ENCODE measurements around the gene ANKRD13D.

ANKRD13D gene

DNA sequence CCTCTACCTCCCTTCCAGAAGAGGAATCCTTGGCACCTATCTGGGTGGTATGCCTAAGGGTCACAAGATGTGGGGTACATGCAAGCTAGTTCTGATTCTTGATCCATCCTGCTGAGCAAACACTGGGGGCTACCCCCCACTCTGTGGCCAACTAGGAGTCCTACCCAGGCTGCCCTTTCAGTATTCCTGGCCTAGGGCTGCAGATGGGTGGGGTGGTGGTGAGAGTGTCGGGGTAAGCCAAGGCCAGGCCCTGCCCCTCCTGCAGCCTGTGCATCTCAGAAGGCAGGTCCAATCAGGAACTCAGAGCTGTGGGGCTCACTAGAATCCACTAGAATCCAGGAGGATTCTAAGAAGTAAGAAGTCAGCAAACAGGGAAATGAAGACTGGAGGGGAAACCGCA lies 25.1 kb downstream of the ANKRD13D start:
- Histone ChIP-seq H4K20me1 (ENCODE audit: insufficient read depth, low read length) (no peaks in the 10 kb centered on the region), H3K9me3 (ENCODE audit: low read length) (no peaks in the 10 kb centered on the region), H3K9me2 (ENCODE audit: low read depth, low read length) (no peaks in the 10 kb centered on the region), H3K4me2 (ENCODE audit: low read length) (no peak overlapping the region), H3K9ac (ENCODE audit: low read length) (no peak overlapping the region), H2AFZ (ENCODE audit: low read length) (no peak overlapping the region), H3K4me1 (ENCODE audit: insufficient read depth, low read length, severe bottlenecking) (peaks cover 22% of the 10 kb centered on the region), H3K27ac (ENCODE audit: low read depth, low read length, poor library complexity, severe bottlenecking) (no peak overlapping the region), H3K79me2 (ENCODE audit: insufficient read depth, low read length) (no peaks in the 10 kb centered on the region), H3K27me3 (ENCODE audit: insufficient read depth, low read length) (no peaks in the 10 kb centered on the region), H3F3A (ENCODE audit: insufficient read depth, low read length) (no peaks in the 10 kb centered on the region), H3K4me3 (ENCODE audit: low read depth, low read length, poor library complexity, severe bottlenecking) (no peak overlapping the region), H3K36me3 (ENCODE audit: insufficient read depth, low read length) (no peaks in the 10 kb centered on the region)
- TF ChIP-seq EZH2 (IDR thresholded peaks at IDR 0.05; ENCODE audit: borderline replicate concordance, low read length), result no peak
- TF ChIP-seq, protein P1, sequence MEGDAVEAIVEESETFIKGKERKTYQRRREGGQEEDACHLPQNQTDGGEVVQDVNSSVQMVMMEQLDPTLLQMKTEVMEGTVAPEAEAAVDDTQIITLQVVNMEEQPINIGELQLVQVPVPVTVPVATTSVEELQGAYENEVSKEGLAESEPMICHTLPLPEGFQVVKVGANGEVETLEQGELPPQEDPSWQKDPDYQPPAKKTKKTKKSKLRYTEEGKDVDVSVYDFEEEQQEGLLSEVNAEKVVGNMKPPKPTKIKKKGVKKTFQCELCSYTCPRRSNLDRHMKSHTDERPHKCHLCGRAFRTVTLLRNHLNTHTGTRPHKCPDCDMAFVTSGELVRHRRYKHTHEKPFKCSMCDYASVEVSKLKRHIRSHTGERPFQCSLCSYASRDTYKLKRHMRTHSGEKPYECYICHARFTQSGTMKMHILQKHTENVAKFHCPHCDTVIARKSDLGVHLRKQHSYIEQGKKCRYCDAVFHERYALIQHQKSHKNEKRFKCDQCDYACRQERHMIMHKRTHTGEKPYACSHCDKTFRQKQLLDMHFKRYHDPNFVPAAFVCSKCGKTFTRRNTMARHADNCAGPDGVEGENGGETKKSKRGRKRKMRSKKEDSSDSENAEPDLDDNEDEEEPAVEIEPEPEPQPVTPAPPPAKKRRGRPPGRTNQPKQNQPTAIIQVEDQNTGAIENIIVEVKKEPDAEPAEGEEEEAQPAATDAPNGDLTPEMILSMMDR (IDR thresholded peaks at IDR 0.05; ENCODE audit: low read length), result no peak

DNA sequence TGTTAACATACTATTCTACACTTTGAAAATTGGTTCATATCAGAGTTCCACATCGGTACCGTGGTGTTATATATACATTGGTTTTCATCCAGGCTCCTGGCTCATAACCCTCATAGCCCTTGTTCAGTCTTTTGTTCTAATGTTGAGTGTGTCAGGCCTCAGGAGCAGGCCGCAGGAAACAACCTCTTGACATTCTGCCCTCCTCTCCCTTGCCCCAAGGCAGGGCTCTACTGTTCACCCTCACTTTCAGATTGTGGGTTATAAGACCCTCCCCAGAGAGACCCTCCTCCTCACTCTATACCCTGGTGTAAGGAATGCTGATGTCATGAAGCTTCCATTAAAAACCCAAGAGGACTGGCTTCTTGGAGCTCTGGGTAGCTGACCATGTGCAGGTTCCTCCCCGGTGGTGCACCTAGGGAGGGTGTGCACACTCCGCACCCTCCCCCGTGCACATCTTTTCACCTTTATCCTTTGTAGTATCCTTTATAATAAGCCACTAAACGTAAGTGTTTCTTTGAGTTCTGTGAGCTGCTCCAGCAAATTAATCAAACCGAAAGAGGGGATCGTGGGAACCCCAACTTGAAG lies 26.3 kb downstream of the ANKRD13D start:
- Histone ChIP-seq H3K27ac (ENCODE audit: low read depth, low read length, poor library complexity, severe bottlenecking) (no peak overlapping the region), H3K79me2 (ENCODE audit: insufficient read depth, low read length) (no peaks in the 10 kb centered on the region), H3K9ac (ENCODE audit: low read length) (no peak overlapping the region), H4K20me1 (ENCODE audit: insufficient read depth, low read length) (no peaks in the 10 kb centered on the region), H3K36me3 (ENCODE audit: insufficient read depth, low read length) (no peaks in the 10 kb centered on the region), H3K4me2 (ENCODE audit: low read length) (no peak overlapping the region), H2AFZ (ENCODE audit: low read length) (no peak overlapping the region), H3F3A (ENCODE audit: insufficient read depth, low read length) (no peaks in the 10 kb centered on the region), H3K27me3 (ENCODE audit: insufficient read depth, low read length) (no peaks in the 10 kb centered on the region), H3K9me2 (ENCODE audit: low read depth, low read length) (no peaks in the 10 kb centered on the region), H3K4me1 (ENCODE audit: insufficient read depth, low read length, severe bottlenecking) (peaks cover 22% of the 10 kb centered on the region), H3K9me3 (ENCODE audit: low read length) (no peaks in the 10 kb centered on the region), H3K4me3 (ENCODE audit: low read depth, low read length, poor library complexity, severe bottlenecking) (no peak overlapping the region)
- TF ChIP-seq, protein P1 (IDR thresholded peaks at IDR 0.05; ENCODE audit: low read length), result no peak
- TF ChIP-seq EZH2 (IDR thresholded peaks at IDR 0.05; ENCODE audit: borderline replicate concordance, low read length), result no peak

DNA sequence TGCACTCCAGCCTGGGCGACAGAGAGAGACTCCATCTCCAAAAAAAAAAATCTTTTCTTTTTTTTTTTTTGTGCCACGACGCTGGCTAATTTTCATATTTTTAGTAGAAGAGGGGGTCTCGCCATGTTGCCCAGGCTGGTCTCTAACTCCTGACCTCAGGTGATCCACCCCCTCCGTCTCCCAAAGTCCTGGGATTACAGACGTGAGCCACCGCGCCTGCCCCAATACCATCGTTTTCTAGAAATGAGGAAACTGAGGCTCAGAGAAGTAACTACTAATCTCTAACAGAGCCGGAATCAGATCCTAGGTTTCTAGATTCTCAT lies 27.7 kb downstream of the ANKRD13D start:
- no peaks in the 10 kb centered on the region for H3K9me2 ChIP-seq (ENCODE audit: low read depth, low read length)
- H3K36me3 ChIP-seq (ENCODE audit: insufficient read depth, low read length), result no peaks in the 10 kb centered on the region
- H4K20me1 ChIP-seq (ENCODE audit: insufficient read depth, low read length), result no peaks in the 10 kb centered on the region
- TF ChIP-seq, protein P1 (IDR thresholded peaks at IDR 0.05; ENCODE audit: low read length), result no peak
- no peak for TF ChIP-seq EZH2 (IDR thresholded peaks at IDR 0.05; ENCODE audit: borderline replicate concordance, low read length)
- H3K4me2 ChIP-seq (ENCODE audit: low read length), result peak overlapping the region; percentile 94
- H3K9me3 ChIP-seq (ENCODE audit: low read length), result no peaks in the 10 kb centered on the region
- H3F3A ChIP-seq (ENCODE audit: insufficient read depth, low read length), result no peaks in the 10 kb centered on the region
- H3K27ac ChIP-seq (ENCODE audit: low read depth, low read length, poor library complexity, severe bottlenecking), result peak overlapping the region; percentile 83
- peak overlapping the region; percentile 89 for H3K4me3 ChIP-seq (ENCODE audit: low read depth, low read length, poor library complexity, severe bottlenecking)
- peak overlapping the region; percentile 30 for H2AFZ ChIP-seq (ENCODE audit: low read length)
- peak overlapping the region; percentile 85 for H3K9ac ChIP-seq (ENCODE audit: low read length)
- no peaks in the 10 kb centered on the region for H3K27me3 ChIP-seq (ENCODE audit: insufficient read depth, low read length)
- peaks cover 22% of the 10 kb centered on the region for H3K4me1 ChIP-seq (ENCODE audit: insufficient read depth, low read length, severe bottlenecking)
- no peaks in the 10 kb centered on the region for H3K79me2 ChIP-seq (ENCODE audit: insufficient read depth, low read length)
